Breast epithelium (tissue), 3 donors: Measurements from ENCODE around the gene DPYSL4.

Experiments used
- CTCF ChIP-seq, 3 donors: fragments of 450-650 bp; IDR thresholded peaks; one replicate each; pipeline ENCODE4 v1.5.1; 2016 to 2017; ENCODE audit warnings: antibody characterized with exemption in 3 of 3, mild to moderate bottlenecking in 3 of 3, moderate library complexity in 3 of 3
- POLR2A ChIP-seq: fragments of 450-650 bp; IDR thresholded peaks from one replicate; pipeline ENCODE4 v1.6.1; 2016; ENCODE audit warnings: antibody characterized with exemption, mild to moderate bottlenecking, moderate library complexity
- POLR2AphosphoS5 ChIP-seq, 3 donors: sonication (generic); formaldehyde crosslinking; IDR thresholded peaks; one replicate each; pipeline ENCODE4 v1.6.1; 2017; ENCODE audit warnings: antibody characterized with exemption in 3 of 3

- TF ChIP-seq POLR2AphosphoS5 (IDR thresholded peaks at IDR 0.05) (no peak), CTCF (IDR thresholded peaks at IDR 0.05) (no peak), POLR2A (no peak)
Measured at GRCh38 chr10:132222726-132223125, 36.0 kb downstream of the DPYSL4 start.
